ENCODE data around the gene A4GALT. TPM values are rescaled to one million over a fixed set of nuclear protein-coding genes. Genes with fewer than 3 reads are reported as not detected.
"Not testable (repeated sequence)": the region's sequence is repeated elsewhere in the genome, so short reads cannot be mapped to it uniquely, and the experiment has no call there.

A4GALT gene
- total and polyA plus RNA-seq, 2 donors (not counting 1 experiment from before 2014, with no cell fraction given), result 6.8 to 16.2 TPM

GRCh38 chr22:42679691-42680090 is 41.0 kb downstream of the A4GALT start:
- Histone ChIP-seq H3K9ac (ENCODE audit: insufficient read depth, low read length) (no peak overlapping the region), H3K36me3 (ENCODE audit: control insufficient read depth, insufficient read depth, low read length) (no peaks in the 10 kb centered on the region), H3K27me3 (ENCODE audit: control insufficient read depth, insufficient read depth, low read length) (no peaks in the 10 kb centered on the region), H2AFZ (ENCODE audit: low read length) (no peak overlapping the region), H3K4me2 (ENCODE audit: extremely low read depth, insufficient read depth, low read length) (no peak overlapping the region), H3K4me1 (ENCODE audit: control insufficient read depth, extremely low read depth, insufficient read depth, low read length) (peaks cover 16% of the 10 kb centered on the region), H3K27ac (ENCODE audit: insufficient read depth, low read length) (no peak overlapping the region), H4K20me1 (ENCODE audit: control insufficient read depth, extremely low read depth, insufficient read depth, low read length) (no peaks in the 10 kb centered on the region), H3K9me3 (ENCODE audit: control insufficient read depth, insufficient read depth, low read depth, low read length) (no peaks in the 10 kb centered on the region), H3K79me2 (ENCODE audit: control insufficient read depth, insufficient read depth, low read length) (no peaks in the 10 kb centered on the region), H3K4me3 (replicated peaks in 1 of 4; ENCODE audit: control extremely low read depth in 1 of 4, insufficient read depth in 1 of 4, low read depth in 3 of 4, low read length in 4 of 4) (no peak overlapping the region)
- TF ChIP-seq CTCF (conservative IDR thresholded peaks at IDR 0.05 in 1 of 2, IDR thresholded peaks at IDR 0.05 in 1 of 2; ENCODE audit: low read depth in 1 of 2, low read length in 2 of 2) (no peak), EZH2 (IDR thresholded peaks at IDR 0.05; ENCODE audit: low read length, missing control alignments) (no peak)
- DNase-seq (ENCODE audit: low read depth in 2 of 2), result no peak

- Histone ChIP-seq H3K27me3 (ENCODE audit: control insufficient read depth, insufficient read depth, low read length) (no peaks in the 10 kb centered on the region), H4K20me1 (ENCODE audit: control insufficient read depth, extremely low read depth, insufficient read depth, low read length) (no peaks in the 10 kb centered on the region), H3K4me2 (ENCODE audit: extremely low read depth, insufficient read depth, low read length) (no peak overlapping the region)
These were observed 41.8 kb downstream of the A4GALT start for GRCh38 chr22:42678894-42679293.

GRCh38 chr22:42677936-42678335 is 42.7 kb downstream of the A4GALT start:
- H3K4me3 ChIP-seq (replicated peaks in 1 of 4; ENCODE audit: control extremely low read depth in 1 of 4, insufficient read depth in 1 of 4, low read depth in 3 of 4, low read length in 4 of 4); H3K27ac ChIP-seq (ENCODE audit: insufficient read depth, low read length); H3K9me3 ChIP-seq (ENCODE audit: control insufficient read depth, insufficient read depth, low read depth, low read length); DNase-seq (ENCODE audit: low read depth in 2 of 2); H3K9ac ChIP-seq (ENCODE audit: insufficient read depth, low read length); H3K36me3 ChIP-seq (ENCODE audit: control insufficient read depth, insufficient read depth, low read length); H3K4me2 ChIP-seq (ENCODE audit: extremely low read depth, insufficient read depth, low read length); H3K27me3 ChIP-seq (ENCODE audit: control insufficient read depth, insufficient read depth, low read length); H3K79me2 ChIP-seq (ENCODE audit: control insufficient read depth, insufficient read depth, low read length); H2AFZ ChIP-seq (ENCODE audit: low read length); H4K20me1 ChIP-seq (ENCODE audit: control insufficient read depth, extremely low read depth, insufficient read depth, low read length): not testable (repeated sequence)
- H3K4me1 ChIP-seq (ENCODE audit: control insufficient read depth, extremely low read depth, insufficient read depth, low read length), result peaks cover 11% of the 10 kb centered on the region

More at GRCh38 chr22:42678894-42679293, 41.8 kb downstream of the A4GALT start:
- no peak overlapping the region for H3K27ac ChIP-seq (ENCODE audit: insufficient read depth, low read length)
- peaks cover 14% of the 10 kb centered on the region for H3K4me1 ChIP-seq (ENCODE audit: control insufficient read depth, extremely low read depth, insufficient read depth, low read length)
- TF ChIP-seq CTCF (conservative IDR thresholded peaks at IDR 0.05 in 1 of 2, IDR thresholded peaks at IDR 0.05 in 1 of 2; ENCODE audit: low read depth in 1 of 2, low read length in 2 of 2) (no peak), EZH2 (IDR thresholded peaks at IDR 0.05; ENCODE audit: low read length, missing control alignments) (no peak)
- H2AFZ ChIP-seq (ENCODE audit: low read length), result no peak overlapping the region
- no peaks in the 10 kb centered on the region for H3K79me2 ChIP-seq (ENCODE audit: control insufficient read depth, insufficient read depth, low read length)
- no peak for DNase-seq (ENCODE audit: low read depth in 2 of 2)
- no peaks in the 10 kb centered on the region for H3K36me3 ChIP-seq (ENCODE audit: control insufficient read depth, insufficient read depth, low read length)
- no peak overlapping the region for H3K4me3 ChIP-seq (replicated peaks in 1 of 4; ENCODE audit: control extremely low read depth in 1 of 4, insufficient read depth in 1 of 4, low read depth in 3 of 4, low read length in 4 of 4)
- H3K9me3 ChIP-seq (ENCODE audit: control insufficient read depth, insufficient read depth, low read depth, low read length), result no peaks in the 10 kb centered on the region
- H3K9ac ChIP-seq (ENCODE audit: insufficient read depth, low read length), result no peak overlapping the region

All from fibroblast of lung (primary cell).